ENCODE measurements around the gene ZNF674.
"Not testable (repeated sequence)": the region's sequence is repeated elsewhere in the genome, so short reads cannot be mapped to it uniquely, and the experiment has no call there.

ZNF674 gene

DNA sequence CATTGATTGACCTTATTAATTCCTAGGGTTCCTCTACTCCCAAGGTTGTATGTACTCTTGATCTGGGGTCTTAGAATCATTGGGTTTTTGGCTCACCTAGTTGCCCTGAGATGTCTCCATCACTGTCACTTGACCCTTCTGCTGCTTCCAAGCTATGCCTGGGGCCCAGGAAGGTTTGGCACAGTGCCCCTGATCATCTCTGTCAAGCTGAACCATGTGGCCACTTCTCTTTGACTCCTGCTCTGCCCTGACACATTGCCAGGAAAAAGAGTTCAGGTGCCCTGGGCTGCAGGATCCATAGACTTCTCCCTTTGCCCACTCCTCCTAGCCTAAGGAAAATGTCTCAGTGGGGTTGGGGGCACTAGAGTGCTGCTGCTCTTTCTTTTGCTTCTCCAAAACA lies 24.4 kb upstream of the ZNF674 start:
- DNase-seq (ENCODE audit: low spot score), result no peak

- no peak for DNase-seq (ENCODE audit: low spot score)
Measured at GRCh38 chrX:46567388-46567787, 22.2 kb upstream of the ZNF674 start.

- no peak for DNase-seq (ENCODE audit: low spot score)
Measured at GRCh38 chrX:46561824-46562657, 16.8 kb upstream of the ZNF674 start.

GRCh38 chrX:46559062-46559461 lies 13.8 kb upstream of the ZNF674 start:
- DNase-seq (ENCODE audit: low spot score), result no peak

DNA sequence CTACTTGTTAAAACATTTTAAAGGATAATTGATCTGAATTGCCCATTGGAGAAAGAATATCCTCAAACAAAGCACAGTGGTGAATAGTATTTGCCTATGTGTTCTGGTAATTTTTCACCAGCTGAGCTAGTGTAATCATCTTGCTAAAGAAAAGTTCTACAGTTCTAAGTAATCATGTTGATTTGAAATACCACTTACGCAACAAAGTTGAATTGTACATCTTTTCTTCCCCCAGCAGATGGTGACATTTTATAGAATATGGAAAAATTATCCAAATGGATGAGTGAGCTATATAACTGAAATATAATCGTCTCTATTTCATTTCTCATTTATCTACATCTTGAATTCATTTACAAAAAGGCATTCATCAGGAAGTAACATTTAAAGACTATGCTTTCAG lies 9.7 kb upstream of the ZNF674 start:
- no peak for DNase-seq (ENCODE audit: low spot score)

DNA sequence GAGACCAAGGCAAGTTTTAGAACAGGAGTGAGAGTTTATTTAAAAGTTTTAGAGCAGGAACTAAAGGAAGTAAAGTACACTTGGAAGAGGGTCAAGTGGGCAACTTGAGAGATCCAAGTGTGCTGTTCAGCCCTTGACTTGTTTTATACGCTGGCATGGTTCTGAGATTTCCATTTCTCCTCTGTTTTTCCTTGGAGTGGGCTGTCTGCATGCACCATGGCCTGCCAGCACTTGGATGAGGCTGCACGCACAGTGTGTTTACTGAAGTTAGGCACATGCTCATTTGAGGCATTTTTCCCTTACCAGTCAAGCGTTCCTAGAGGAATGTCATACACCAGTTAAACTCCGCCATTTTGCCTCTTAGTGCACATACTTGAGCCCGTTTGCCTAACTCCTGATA lies 8.7 kb upstream of the ZNF674 start:
- no peak for DNase-seq (ENCODE audit: low spot score)

GRCh38 chrX:46551494-46552128 lies 6.4 kb upstream of the ZNF674 start:
- no peak for DNase-seq (ENCODE audit: low spot score)

DNA sequence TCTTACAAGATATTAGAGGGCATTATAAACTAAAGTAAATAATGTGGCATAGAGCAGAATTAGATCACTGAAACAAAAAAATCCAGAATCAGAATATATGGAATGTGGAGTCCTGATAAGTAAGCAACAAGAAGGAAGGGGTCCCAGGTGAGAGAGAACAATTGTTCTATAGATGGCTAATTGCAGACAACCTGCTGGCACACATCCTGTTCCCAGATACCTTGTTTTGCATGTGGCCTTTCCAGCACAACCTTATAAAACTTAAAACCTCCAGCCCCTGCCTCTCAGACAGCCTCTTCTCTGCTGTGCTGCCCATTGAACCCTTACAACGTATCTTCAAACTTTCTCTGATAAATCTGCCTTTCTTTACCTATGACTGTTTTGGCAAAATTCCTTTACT lies 4.7 kb upstream of the ZNF674 start:
- DNase-seq (ENCODE audit: low spot score), result no peak

GRCh38 chrX:46547857-46548256 lies 2.6 kb upstream of the ZNF674 start:
- DNase-seq (ENCODE audit: low spot score), result no peak

GRCh38 chrX:46544527-46544926 lies 694 bp downstream of the ZNF674 start:
- not testable (repeated sequence) for DNase-seq (ENCODE audit: low spot score)

GRCh38 chrX:46543441-46543840 lies 1.8 kb downstream of the ZNF674 start:
- no peak for DNase-seq (ENCODE audit: low spot score)

- no peak for DNase-seq (ENCODE audit: low spot score)
Measured at GRCh38 chrX:46531442-46531841, 13.8 kb downstream of the ZNF674 start.

GRCh38 chrX:46530404-46530908 lies 14.8 kb downstream of the ZNF674 start:
- DNase-seq (ENCODE audit: low spot score), result not testable (repeated sequence)

GRCh38 chrX:46529740-46530403 lies 15.3 kb downstream of the ZNF674 start:
- DNase-seq (ENCODE audit: low spot score), result not testable (repeated sequence)

DNA sequence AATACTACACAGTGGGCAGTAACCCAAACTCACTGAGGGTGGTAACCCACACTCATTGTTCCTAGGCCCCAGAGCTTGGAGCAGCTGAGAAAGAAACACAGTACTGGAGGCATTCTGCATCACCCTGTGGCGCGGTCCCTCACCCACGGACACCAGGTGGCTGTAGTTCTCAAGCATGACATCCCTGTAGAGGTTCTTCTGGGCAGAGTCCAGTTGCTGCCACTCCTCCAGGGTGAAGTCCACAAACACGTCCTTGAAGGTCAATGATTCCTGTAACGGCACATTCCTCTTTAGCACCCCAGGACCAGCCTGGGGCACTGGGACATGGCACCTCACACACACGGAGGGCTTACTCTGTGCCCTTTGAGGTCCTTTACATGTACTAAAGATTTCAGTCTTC lies 16.6 kb downstream of the ZNF674 start:
- DNase-seq (ENCODE audit: low spot score), result not testable (repeated sequence)

GRCh38 chrX:46506076-46506475 lies 39.1 kb downstream of the ZNF674 start:
- no peak for DNase-seq (ENCODE audit: low spot score)

DNA sequence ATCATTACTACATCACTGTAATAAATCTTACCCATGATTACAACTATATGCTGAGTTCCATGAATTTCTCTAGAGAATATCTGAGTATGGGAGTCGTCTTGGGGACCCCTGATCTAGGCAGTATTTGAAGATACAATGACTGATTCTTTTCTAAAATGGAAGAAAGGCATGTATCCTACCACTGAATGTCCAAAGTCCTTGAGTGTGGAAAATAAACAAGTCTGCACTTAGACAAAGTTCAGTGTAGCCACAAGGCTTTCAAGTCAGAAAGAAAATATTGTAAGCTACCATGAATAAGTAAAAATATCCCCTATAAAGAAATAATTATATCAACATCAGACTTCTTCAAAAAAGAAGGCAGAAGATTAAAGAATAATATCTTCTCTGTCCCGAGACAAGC lies 42.4 kb downstream of the ZNF674 start:
- DNase-seq (ENCODE audit: low spot score), result no peak

DNA sequence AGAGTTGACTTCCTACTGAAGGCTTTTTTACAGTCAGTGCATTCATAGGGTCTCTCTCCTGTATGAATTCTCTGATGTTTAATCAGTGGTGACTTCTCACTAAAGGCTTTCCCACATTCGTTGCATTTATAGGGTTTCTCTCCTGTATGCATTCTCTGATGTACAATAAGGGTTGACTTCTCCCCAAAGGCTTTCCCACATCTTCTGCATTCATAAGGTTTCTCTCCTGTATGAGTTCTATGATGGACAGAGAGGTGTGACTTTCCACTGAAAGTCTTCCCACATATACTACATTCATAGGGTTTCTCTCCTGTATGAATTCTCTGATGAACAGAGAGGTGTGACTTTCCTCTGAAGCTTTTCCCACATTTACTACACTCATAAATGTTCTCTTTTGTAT lies 45.2 kb downstream of the ZNF674 start:
- no peak for DNase-seq (ENCODE audit: low spot score)

GRCh38 chrX:46488712-46489111 lies 56.5 kb downstream of the ZNF674 start:
- DNase-seq (ENCODE audit: low spot score), result no peak

GRCh38 chrX:46485897-46486296 lies 59.3 kb downstream of the ZNF674 start:
- no peak for DNase-seq (ENCODE audit: low spot score)

- not testable (repeated sequence) for DNase-seq (ENCODE audit: low spot score)
Measured at GRCh38 chrX:46478634-46479033, 66.6 kb downstream of the ZNF674 start.

DNA sequence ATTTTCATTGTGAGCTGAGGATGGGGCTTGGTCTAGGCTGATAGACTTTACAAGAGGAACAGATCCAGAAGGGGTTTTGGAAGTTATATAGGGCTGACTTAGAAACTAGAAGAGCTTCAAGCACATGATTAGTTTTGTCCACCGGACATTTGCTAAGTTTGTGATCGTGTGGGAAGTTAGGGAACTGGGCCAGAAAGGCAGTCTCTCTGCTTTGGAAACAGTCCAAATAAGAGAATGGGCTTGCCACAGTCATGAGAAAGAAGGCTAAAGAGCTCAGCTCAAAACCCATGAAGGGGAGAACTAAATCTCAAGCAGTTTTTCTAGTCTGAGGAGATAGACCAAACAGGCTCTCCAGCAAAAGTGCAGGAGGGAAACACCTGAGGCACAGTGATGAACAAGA lies 67.8 kb downstream of the ZNF674 start:
- DNase-seq (ENCODE audit: low spot score), result no peak

DNA sequence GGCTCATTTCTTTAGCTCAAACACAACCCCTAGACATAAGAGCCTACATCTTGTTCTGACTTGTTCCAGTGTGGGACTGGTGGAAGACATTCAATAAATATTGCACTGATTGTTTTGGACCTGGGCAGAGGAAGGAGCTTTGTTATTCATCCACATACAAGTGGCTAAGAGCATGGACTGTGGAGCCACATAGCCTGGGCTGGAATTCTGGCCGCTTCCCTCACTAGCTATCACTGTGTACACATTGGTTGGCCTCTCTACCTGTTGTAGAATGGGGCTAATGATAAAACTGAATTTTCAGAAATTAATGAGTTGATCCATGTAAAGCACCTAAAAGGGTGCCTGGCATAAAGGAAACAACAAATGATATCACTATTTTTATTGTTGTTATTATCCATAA lies 80.0 kb downstream of the ZNF674 start:
- DNase-seq (ENCODE audit: low spot score), result no peak

All from left forelimb (tissue), 1 donor.